PC-9 (cell line): ENCODE data around the gene TRPC4AP. TPM values are rescaled to one million over a fixed set of nuclear protein-coding genes. Genes with fewer than 3 reads are reported as not detected.

ENCODE experiments used
- BruUV-seq: library from RNA; stranded (reverse); fragments of 400-500 nt; replicated peaks from 2 replicates; lab custom pipeline; 2021; lab: Mats Ljungman, UMichigan
- CTCF ChIA-PET: fragments of 300-600 bp; sonication (Branson Sonifier 250); formaldehyde crosslinking; loops from one replicate; lab custom pipeline; 2022; ENCODE audit warnings: antibody characterized with exemption; lab: Charles Lee
- POLR2A ChIA-PET: fragments of 300-600 bp; sonication (Branson Sonifier 250); formaldehyde crosslinking; loops from one replicate; lab custom pipeline; 2022; ENCODE audit warnings: antibody characterized with exemption; ENCODE audit not compliant: unreplicated experiment; lab: Charles Lee
- DNase-seq, 2 experiments: peaks; one replicate each; pipeline versions ENCODE4 v3.0.0 to v3.0.0-alpha.2; 2015 to 2022; ENCODE audit warnings: mixed read lengths in 1 of 2
- H2AFZ ChIP-seq: fragments of 200-600 bp; sonication (generic); 2 replicates; pipeline ENCODE4 v1.8.1; 2017; ENCODE audit warnings: antibody characterized with exemption
- H3F3A ChIP-seq: fragments of 200-600 bp; sonication (generic); 2 replicates; pipeline ENCODE4 v1.8.1; 2017; ENCODE audit warnings: antibody characterized with exemption, mild to moderate bottlenecking, low read depth; ENCODE audit not compliant: insufficient read depth
- H3K27ac ChIP-seq: fragments of 200-600 bp; sonication (generic); 2 replicates; pipeline ENCODE4 v1.6.1; 2016; ENCODE audit warnings: mixed run types
- H3K27me3 ChIP-seq: fragments of 200-600 bp; sonication (generic); 2 replicates; pipeline ENCODE4 v1.6.1; 2016; ENCODE audit warnings: low read depth, mixed run types; ENCODE audit not compliant: insufficient read depth
- H3K36me3 ChIP-seq: fragments of 200-600 bp; sonication (generic); 2 replicates; pipeline ENCODE4 v1.6.1; 2016; ENCODE audit warnings: low read depth, mixed run types
- H3K4me1 ChIP-seq: fragments of 200-600 bp; sonication (generic); replicated peaks from 2 replicates; pipeline ENCODE4 v1.6.1; 2016; ENCODE audit warnings: mixed run types; ENCODE audit not compliant: insufficient read depth
- H3K4me2 ChIP-seq: fragments of 200-600 bp; sonication (generic); 2 replicates; pipeline ENCODE4 v1.6.1; 2017; ENCODE audit warnings: mixed run types
- H3K4me3 ChIP-seq: fragments of 200-600 bp; sonication (generic); 2 replicates; pipeline ENCODE4 v1.6.1; 2016; ENCODE audit warnings: mixed run types
- H3K79me2 ChIP-seq: fragments of 200-600 bp; sonication (generic); 2 replicates; pipeline ENCODE4 v1.6.1; 2017; ENCODE audit warnings: low read depth, mixed run types
- H3K9me2 ChIP-seq: fragments of 200-600 bp; sonication (generic); 2 replicates; pipeline ENCODE4 v1.8.1; 2017; ENCODE audit warnings: mild to moderate bottlenecking; ENCODE audit not compliant: insufficient read depth
- H3K9me3 ChIP-seq: fragments of 200-600 bp; sonication (generic); 2 replicates; pipeline ENCODE4 v1.8.1; 2016; ENCODE audit warnings: low read depth; ENCODE audit not compliant: insufficient read depth
- H4K20me1 ChIP-seq: fragments of 200-600 bp; sonication (generic); 2 replicates; pipeline ENCODE4 v1.8.1; 2017; ENCODE audit not compliant: insufficient read depth
- EZH2 ChIP-seq: fragments of 200-600 bp; sonication (generic); IDR thresholded peaks from 2 replicates; pipeline ENCODE4 v1.8.0; 2017; ENCODE audit warnings: antibody characterized with exemption, low read depth
- intact Hi-C: fragments of 100-400 bp; cut with micrococcal nuclease; formaldehyde crosslinking; loops from one replicate; pipeline ENCODE4 v1.10.0; 2022; ENCODE audit not compliant: unreplicated experiment
- total RNA-seq: library from RNA; stranded (reverse); gene quantifications from 2 replicates; pipeline ENCODE4 v1.2.3, GENCODE V29; 2021
- TF ChIP-seq, protein P1 (sequence below): fragments of 200-600 bp; sonication (generic); conservative IDR thresholded peaks from 2 replicates; pipeline ENCODE4 v1.6.1; 2017; ENCODE audit warnings: mixed run types, antibody characterized with exemption, mild to moderate bottlenecking, moderate library complexity

The TRPC4AP gene
- total RNA-seq, 1 experiment from 2014 or later = 51.0 TPM

DNA sequence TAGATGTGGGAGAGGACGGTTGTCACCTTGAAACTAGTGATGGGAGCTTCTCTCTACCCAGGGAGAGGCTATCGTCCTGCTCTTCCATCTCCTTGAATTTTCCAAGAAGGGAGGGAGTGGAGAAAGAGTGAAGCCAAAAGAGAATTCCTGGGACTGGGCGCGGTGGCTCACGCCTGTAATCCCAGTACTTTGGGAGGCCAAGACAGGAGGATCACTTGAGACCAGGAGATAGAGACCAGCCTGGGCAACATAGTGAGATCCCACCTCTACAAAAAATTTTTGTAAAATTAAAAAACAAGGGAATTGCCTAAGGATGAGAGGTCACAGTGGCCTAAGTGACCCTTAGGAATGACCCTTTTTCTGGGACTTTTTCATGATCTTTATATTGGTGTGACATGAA, 128.1 kb downstream of the TRPC4AP start:
- Histone ChIP-seq H3K36me3 (no peaks in the 10 kb centered on the region), H3K79me2 (no peaks in the 10 kb centered on the region), H3K27ac (no peak overlapping the region), H3K9me3 (no peaks in the 10 kb centered on the region), H3F3A (no peaks in the 10 kb centered on the region), H2AFZ (no peak overlapping the region), H3K4me3 (no peak overlapping the region), H3K27me3 (no peaks in the 10 kb centered on the region), H4K20me1 (no peaks in the 10 kb centered on the region), H3K9me2 (no peaks in the 10 kb centered on the region), H3K4me1 (no peaks in the 10 kb centered on the region), H3K4me2 (no peak overlapping the region)
- no TSS peak for BruUV-seq
- POLR2A ChIA-PET = no interaction called here
- intact Hi-C loops = no loop called here
- TF ChIP-seq EZH2 = no peak
- TF ChIP-seq, protein P1, sequence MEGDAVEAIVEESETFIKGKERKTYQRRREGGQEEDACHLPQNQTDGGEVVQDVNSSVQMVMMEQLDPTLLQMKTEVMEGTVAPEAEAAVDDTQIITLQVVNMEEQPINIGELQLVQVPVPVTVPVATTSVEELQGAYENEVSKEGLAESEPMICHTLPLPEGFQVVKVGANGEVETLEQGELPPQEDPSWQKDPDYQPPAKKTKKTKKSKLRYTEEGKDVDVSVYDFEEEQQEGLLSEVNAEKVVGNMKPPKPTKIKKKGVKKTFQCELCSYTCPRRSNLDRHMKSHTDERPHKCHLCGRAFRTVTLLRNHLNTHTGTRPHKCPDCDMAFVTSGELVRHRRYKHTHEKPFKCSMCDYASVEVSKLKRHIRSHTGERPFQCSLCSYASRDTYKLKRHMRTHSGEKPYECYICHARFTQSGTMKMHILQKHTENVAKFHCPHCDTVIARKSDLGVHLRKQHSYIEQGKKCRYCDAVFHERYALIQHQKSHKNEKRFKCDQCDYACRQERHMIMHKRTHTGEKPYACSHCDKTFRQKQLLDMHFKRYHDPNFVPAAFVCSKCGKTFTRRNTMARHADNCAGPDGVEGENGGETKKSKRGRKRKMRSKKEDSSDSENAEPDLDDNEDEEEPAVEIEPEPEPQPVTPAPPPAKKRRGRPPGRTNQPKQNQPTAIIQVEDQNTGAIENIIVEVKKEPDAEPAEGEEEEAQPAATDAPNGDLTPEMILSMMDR = no peak
- no peak for DNase-seq
- CTCF ChIA-PET = interaction anchor here (0.6 kb wide), 1 partner anchor 132 kb away, joined by 6 read pairs; no protein-coding TSS in a partner anchor

DNA sequence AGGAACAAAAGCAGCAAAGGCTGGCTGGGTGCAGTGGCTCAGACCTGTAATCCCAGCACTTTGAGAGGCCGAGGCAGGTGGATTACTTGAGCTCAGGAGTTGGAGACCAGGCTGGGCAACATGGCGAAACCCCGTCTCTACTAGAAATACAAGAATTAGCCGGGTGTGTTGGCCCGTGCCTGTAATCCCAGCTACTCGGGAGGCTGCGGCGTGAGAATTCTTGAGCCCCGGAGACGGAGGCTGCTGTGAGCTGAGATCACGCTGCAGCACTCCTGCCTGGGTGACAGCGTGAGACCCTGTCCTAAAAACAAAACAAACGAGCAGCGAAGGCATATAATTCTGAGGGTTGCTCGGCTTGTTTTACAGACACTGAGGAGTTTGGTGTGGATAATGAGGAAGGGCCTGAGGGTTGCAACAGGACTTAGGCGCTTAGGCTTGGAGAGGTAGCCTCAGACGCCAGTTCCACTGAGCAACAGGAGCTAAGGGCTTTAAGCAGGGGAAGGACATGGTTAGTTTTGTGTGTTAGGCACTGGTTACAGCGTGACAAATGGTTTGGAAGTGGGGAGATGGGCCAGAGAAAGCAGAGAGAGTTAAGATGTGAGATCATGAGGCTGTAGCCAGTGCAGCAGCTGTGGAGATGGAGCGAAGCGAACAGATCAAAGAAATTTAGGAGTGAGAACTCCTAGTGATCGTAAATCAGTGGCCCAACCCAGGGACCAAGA, 135.7 kb downstream of the TRPC4AP start:
- ChIA-PET CTCF (interaction anchor here (0.6 to 1.5 kb wide), 2 partner anchors 16 to 83 kb away, joined by 3 to 9 read pairs; no protein-coding TSS in a partner anchor), POLR2A (no interaction called here)
- Histone ChIP-seq H3F3A (peaks cover 11% of the 10 kb centered on the region; the same call in 1 of the 2 replicates), H3K27ac (no peak overlapping the region), H3K9me2 (no peaks in the 10 kb centered on the region), H4K20me1 (no peaks in the 10 kb centered on the region), H3K4me2 (no peak overlapping the region), H3K79me2 (peaks cover 22% of the 10 kb centered on the region), H3K4me1 (peaks cover 26% of the 10 kb centered on the region), H3K27me3 (no peaks in the 10 kb centered on the region), H2AFZ (no peak overlapping the region), H3K9me3 (no peaks in the 10 kb centered on the region), H3K36me3 (no peaks in the 10 kb centered on the region), H3K4me3 (no peak overlapping the region)
- BruUV-seq = no TSS peak
- DNase-seq = no peak
- TF ChIP-seq, protein P1 = no peak
- no peak for TF ChIP-seq EZH2
- intact Hi-C loops = loop anchor here (5.0 kb wide), 1 partner anchor 125 kb away; no protein-coding TSS in a partner anchor

DNA sequence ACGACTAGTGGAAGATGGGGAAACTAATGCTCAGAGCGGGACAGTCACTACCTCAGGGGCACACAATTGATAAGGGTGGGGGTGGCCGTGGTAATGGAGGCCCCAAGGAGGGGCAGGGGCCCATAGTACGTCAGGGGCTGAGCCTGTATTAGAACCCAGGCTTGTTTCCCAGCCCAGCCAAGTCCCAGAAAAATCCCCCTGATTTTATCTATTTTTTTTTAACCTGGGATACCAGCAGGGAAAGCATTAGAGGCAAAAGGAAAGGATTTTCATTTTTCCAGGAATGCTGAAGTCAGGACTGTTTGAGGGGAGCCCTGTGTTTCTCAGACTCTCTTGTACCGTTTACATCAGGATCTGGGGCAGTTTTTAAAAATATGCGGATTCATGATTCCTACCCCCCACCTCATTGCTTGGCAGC, 136.6 kb downstream of the TRPC4AP start:
- no peak for DNase-seq
- no peaks in the 10 kb centered on the region for H3K9me3 ChIP-seq
- H3K4me1 ChIP-seq = peaks cover 34% of the 10 kb centered on the region
- H3K27ac ChIP-seq = no peak overlapping the region
- ChIA-PET POLR2A (interaction anchor here (0.5 to 1.2 kb wide), 6 partner anchors 12 to 204 kb away, joined by 3 to 17 read pairs (median 6); partner anchors contain the start of gene ACSS2), CTCF (interaction anchor here (0.5 to 1.5 kb wide), 7 partner anchors 15 to 307 kb away, joined by 3 to 20 read pairs (median 4); partner anchors contain the start of gene GGT7)
- H3K36me3 ChIP-seq = no peaks in the 10 kb centered on the region
- no peaks in the 10 kb centered on the region for H3K9me2 ChIP-seq
- BruUV-seq = TSS peak; percentile 88
- no peaks in the 10 kb centered on the region for H4K20me1 ChIP-seq
- H3K4me2 ChIP-seq = peak overlapping the region; percentile 100
- H2AFZ ChIP-seq = peak overlapping the region; percentile 80
- H3K27me3 ChIP-seq = no peaks in the 10 kb centered on the region
- H3F3A ChIP-seq = peaks cover 19% of the 10 kb centered on the region
- no peak for TF ChIP-seq EZH2
- TF ChIP-seq, protein P1 = peak; percentile 13; the same call in 1 of the 2 replicates
- intact Hi-C loops = loop anchor here (5.0 kb wide), 1 partner anchor 124 kb away; no protein-coding TSS in a partner anchor
- H3K79me2 ChIP-seq = peaks cover 25% of the 10 kb centered on the region
- peak overlapping the region; percentile 69 for H3K4me3 ChIP-seq
